Stimulated activated CD8-positive, alpha-beta memory T cell treated with anti-CD3 and anti-CD28 coated beads, Interleukin-12 subunit alpha, Interleukin-12 subunit beta, amount 100 ng/mL, for 24 hours (primary cell): Measurements from ENCODE around the gene ZFYVE16.
"Not testable (repeated sequence)": the region's sequence is repeated elsewhere in the genome, so short reads cannot be mapped to it uniquely, and the experiment has no call there.

Experiments
- DNase-seq: peaks from one replicate; pipeline ENCODE4 v3.0.0-alpha.2; 2020; ENCODE audit errors: extremely low read depth

ZFYVE16 gene

DNA sequence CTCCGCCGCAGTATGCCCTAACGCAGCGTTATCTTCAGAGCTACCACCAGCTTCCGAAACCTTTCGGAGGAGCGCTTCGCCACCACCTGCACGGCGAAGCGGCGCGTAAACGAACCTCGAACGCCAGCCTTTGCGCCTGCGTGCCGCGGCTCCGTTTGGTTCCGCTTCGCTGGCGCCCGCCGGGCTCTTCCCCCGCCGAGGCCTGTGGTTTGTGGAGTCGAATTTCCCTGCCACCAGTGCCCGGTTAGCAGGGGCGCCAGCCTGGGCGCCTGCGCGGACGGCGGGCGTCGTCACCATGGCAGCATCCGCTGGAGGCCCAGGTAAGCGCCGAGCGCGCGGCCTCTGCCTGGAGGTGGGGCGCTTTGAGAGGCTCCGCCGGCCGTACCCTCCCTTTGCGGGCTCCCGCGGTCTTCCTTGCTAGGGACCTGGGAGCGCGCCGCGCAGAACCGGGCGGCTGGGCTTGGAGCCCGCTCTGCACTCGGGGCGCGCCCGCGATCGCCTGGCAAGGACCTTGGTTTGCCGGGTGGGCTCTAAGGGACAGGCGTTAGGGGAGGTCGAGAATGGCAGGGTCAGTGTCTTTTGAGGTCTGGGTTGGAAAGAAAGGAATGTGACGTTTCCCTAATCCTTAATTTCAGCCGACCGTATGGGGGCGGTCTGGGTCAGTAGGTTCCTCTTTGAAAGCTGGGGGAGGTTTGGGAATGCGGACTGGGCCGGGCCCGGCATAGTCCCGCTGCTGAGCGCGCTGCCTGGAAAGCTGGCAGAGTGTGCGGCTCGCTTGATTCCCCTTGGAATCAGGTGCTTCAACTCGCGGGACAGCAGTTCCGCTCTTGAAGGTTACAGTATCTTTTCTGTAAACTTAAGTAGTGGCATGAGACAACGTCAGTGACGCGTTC, 80.2 kb downstream of the ZFYVE16 start, which contains the start of gene FAM151B:
Gene FAM151B, plus strand, starts transcription at position 272 of the 893 bp plus-strand sequence. Its CDS starts 24 bp downstream, at position 296.
- peak; percentile 41 for DNase-seq

DNA sequence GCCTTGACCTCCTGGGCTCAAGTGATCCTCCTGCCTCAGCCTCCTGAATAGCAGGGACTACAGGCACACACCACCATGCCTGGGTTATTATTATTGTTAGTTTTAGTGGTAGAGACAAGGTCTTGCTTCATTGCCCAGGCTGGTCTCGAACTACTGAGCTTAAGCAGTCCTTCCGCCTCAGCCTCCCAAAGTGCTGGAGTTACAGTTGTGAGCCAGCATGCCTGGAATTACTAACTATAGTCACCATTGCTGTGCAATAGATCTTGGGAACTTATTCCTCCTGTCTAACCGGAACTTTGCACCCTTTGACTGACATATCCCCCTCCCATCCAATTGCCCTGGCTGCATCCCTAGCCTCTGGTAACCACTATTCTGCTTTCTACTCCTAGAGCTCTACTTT, 83.4 kb downstream of the ZFYVE16 start:
- DNase-seq, result no peak

DNA sequence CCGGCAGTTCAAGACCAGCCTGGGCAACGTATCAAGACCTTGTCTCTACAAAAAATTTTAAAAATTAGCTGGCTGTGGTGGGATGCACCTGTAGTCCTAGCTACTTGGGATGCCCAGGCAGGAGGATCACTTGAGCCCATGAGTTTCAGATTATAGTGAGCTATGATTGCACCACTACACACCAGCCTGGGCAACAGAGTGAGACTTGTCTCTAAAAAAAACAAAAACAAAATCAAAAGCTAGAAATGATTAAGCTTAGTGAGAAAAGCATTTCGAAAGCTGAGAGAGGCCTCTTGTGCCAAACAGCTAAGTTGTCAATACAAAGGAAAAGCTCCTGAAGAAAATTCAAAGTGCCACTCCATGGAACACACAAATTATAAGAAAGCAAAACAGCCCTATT, 84.9 kb downstream of the ZFYVE16 start:
- DNase-seq, result no peak

DNA sequence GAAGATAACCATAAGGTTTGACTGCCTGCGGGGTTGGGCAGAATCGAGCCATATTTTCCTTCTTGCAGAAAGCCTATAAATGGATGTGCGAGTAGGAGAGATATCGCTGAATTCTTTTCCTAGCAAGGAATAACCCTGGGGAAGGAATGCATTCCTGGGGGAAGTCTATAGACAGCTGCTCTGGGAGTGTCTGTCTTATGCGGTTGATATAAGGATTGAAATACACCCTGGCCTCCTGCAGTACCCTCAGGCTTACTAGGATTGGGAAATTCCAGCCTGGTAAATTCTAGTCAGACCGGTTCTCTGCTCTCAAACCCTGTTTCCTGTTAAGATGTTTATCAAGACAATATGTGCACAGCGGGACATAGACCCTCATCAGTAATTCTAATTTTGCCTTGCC, 85.6 kb downstream of the ZFYVE16 start:
- not testable (repeated sequence) for DNase-seq

DNA sequence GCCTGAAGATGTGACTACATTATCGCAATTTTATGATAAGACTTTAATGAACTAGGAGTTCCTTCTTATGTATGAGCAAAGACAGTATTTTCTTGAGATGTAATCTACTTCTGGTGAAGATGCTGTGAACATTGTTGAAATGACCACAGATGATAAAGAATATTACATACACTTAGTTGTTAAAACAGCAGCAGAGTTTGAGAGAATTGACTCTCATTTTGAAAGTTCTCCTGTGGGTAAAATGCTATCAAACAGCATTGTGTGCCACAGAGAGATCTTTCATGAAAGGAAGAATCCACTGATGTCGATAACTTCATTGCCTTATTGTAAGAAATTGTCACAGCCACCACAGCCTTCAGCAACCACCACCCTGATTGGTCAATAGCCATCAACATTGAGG, 88.0 kb downstream of the ZFYVE16 start:
- DNase-seq, result no peak

DNA sequence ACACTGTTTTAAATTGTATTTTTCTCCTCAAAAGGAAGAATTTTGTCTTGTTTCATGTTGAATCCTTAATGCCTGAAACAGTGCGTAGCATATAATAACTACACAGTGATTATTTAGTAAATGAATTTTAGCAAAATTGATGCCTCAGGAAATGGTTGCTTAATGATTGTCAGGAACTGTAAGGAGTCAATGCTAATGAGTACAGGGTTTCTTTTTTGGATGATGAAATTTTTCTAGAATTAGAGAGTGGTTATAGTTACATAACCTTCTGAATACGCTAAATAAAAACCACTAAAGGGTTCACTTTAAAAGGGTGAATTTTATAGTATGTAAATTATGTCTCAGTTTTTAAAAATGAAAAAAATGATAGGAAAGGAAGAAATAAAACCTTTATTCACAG, 94.9 kb downstream of the ZFYVE16 start:
- no peak for DNase-seq

DNA sequence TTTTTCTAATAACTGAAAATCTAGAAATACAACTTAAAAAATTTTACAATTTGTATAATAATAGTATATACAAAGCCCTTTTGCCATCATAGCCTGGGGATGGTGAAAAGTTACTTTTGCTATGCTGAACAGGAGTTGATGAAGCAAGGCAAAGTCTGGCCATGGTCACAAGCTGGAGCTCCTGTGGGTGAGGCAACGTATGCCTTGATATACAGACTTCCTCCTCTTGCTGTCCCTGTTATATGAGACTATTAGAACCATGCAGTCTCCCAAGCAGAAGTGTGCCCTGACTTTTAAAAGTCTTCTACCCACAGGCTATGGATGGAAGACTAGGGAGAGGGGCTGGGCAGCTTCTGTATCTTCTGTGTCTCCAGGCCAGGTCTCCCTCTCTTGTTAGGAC, 95.8 kb downstream of the ZFYVE16 start:
- DNase-seq, result no peak

DNA sequence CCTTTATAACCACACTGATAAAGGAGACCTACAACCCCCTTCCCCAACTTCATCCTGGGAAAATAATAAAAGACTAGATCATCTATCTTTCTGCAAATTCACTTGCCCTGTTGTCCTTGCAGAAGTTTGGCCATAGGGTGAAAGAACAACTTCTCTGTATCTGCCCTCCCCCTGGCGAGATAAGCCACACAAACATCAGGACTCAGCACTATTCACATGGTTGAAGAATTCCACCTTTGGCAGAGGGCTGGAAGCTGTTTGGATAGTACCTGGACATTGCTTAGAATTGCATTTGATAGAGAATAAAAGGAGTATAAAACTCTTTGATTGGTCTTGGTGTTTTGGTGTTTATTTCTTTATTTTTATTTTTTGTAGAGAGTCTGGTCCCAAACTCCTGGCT, 97.0 kb downstream of the ZFYVE16 start:
- no peak for DNase-seq

DNA sequence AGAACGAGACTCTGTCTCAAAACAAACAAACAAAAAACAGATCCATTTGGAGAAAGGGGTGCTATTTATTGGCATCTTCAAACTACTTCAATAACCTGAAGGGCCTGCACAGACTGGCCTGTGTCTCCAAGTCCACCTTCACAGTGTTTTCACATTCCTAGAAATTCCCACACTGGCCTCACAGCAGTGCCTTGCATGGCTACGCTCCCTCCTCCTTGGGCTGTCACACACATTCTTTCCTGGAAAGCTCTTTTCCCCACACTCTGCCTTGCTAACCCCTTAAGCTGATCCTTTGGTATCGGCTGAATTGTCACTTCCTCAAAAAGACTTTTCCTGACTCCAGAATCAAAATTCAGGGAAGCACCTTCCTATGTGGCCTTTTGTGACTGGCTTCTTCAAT, 99.8 kb downstream of the ZFYVE16 start:
- DNase-seq, result no peak

DNA sequence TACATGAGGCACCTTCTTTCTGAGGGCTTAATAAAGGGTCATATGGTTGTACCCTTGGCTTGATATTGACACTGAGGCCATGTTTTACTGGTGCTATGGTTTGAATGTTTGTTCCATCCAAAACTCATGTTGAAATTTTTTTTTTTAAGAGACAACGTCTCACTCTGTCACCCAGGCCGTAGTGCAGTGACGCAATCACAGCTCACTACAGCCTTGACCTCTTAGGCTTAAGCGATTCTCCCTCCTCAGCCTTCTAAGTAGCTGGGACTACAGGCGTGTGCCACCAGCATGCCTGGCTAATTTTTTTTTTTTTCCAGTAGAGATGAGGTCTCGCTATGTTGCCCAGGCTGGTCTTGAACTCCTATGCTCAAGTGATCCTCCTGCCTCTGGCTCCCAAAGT, 101.0 kb downstream of the ZFYVE16 start:
- DNase-seq, result no peak

DNA sequence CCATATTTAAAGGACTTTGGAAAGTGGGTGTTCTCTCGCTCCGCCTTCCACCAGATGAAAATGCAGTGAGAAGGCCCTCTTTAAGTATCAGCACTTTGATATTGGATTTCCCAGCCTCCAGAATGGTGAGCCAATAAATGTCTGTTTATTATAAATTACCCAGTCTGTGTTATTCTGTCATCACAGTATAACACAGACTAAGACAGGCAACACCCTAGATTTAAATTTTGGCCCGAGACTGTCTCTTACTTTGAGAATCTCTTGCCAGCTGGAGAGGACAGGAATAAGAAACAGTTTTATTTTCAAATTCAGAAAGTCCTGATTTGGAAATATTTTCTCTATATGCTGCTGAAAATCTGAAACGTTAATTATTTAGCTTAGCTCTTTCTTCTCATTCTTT, 101.5 kb downstream of the ZFYVE16 start:
- no peak for DNase-seq

DNA sequence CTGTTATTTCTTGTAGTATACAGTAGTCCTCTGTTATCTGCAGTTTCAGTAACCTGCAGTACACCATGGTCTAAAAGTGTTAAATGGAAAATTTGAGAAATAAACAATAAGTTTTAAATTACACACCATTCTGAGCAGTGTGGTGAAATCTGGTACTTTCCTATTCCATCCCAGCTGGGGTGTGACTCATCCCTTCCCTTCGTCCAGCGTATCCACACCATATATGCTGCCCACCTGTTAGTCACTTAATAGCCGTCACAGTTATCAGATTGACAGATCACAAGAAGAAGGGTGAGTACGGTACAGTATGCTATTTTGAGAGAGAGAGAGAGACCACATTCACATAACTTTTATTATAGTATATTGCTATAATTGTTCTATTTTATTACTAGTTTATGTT, 109.0 kb downstream of the ZFYVE16 start:
- no peak for DNase-seq
